GM23248 (cell line): ENCODE data around the gene ARHGAP26. TPM values are rescaled to one million over a fixed set of nuclear protein-coding genes. Genes with fewer than 3 reads are reported as not detected.

Experiments
- DNase-seq: peaks from one replicate; pipeline ENCODE4 v3.0.0-alpha.2; 2015
- H2AFZ ChIP-seq: fragments of 200-600 bp; sonication (generic); 2 replicates; pipeline ENCODE4 v1.6.1; 2016; ENCODE audit warnings: antibody characterized with exemption
- H3F3A ChIP-seq: fragments of 200-600 bp; sonication (generic); 2 replicates; pipeline ENCODE4 v1.6.1; 2016; ENCODE audit warnings: mild to moderate bottlenecking, antibody characterized with exemption, mixed run types; ENCODE audit not compliant: insufficient read depth
- H3K27ac ChIP-seq: fragments of 200-600 bp; sonication (generic); 2 replicates; pipeline ENCODE4 v1.5.1; 2016; ENCODE audit warnings: mild to moderate bottlenecking
- H3K27me3 ChIP-seq: fragments of 200-600 bp; sonication (generic); replicated peaks from 2 replicates; pipeline ENCODE4 v1.6.1; 2016; ENCODE audit warnings: mild to moderate bottlenecking; ENCODE audit not compliant: insufficient read depth
- H3K36me3 ChIP-seq: fragments of 200-600 bp; sonication (generic); 2 replicates; pipeline ENCODE4 v1.6.1; 2016; ENCODE audit warnings: low read depth, mild to moderate bottlenecking
- H3K4me1 ChIP-seq: fragments of 200-600 bp; sonication (generic); 2 replicates; pipeline ENCODE4 v1.6.1; 2016; ENCODE audit warnings: mild to moderate bottlenecking; ENCODE audit not compliant: insufficient read depth
- H3K4me2 ChIP-seq: fragments of 200-600 bp; sonication (generic); one replicate; pipeline ENCODE4 v1.6.1; 2016; ENCODE audit warnings: mild to moderate bottlenecking; ENCODE audit not compliant: unreplicated experiment
- H3K4me3 ChIP-seq: fragments of 200-600 bp; sonication (generic); 2 replicates; pipeline ENCODE4 v1.5.1; 2016; ENCODE audit warnings: mild to moderate bottlenecking
- H3K79me2 ChIP-seq: fragments of 200-600 bp; sonication (generic); 2 replicates; pipeline ENCODE4 v1.6.1; 2016; ENCODE audit warnings: mild to moderate bottlenecking; ENCODE audit not compliant: insufficient read depth
- H3K9ac ChIP-seq: fragments of 200-600 bp; sonication (generic); 2 replicates; pipeline ENCODE4 v1.6.1; 2016; ENCODE audit warnings: mild to moderate bottlenecking
- H3K9me2 ChIP-seq: fragments of 200-600 bp; sonication (generic); 2 replicates; pipeline ENCODE4 v1.6.1; 2016; ENCODE audit warnings: mixed run types, mild to moderate bottlenecking, moderate library complexity; ENCODE audit not compliant: insufficient read depth
- H3K9me3 ChIP-seq: fragments of 200-600 bp; sonication (generic); one replicate; pipeline ENCODE4 v1.6.1; 2017; ENCODE audit warnings: low read depth
- H4K20me1 ChIP-seq: fragments of 200-600 bp; sonication (generic); 2 replicates; pipeline ENCODE4 v1.6.0; 2016; ENCODE audit not compliant: insufficient read depth
- EZH2 ChIP-seq: fragments of 200-600 bp; sonication (generic); IDR thresholded peaks from 2 replicates; pipeline ENCODE4 v1.6.1; 2018; ENCODE audit warnings: antibody characterized with exemption, mild to moderate bottlenecking; ENCODE audit not compliant: insufficient read depth, poor library complexity, severe bottlenecking
- EZH2phosphoT487 ChIP-seq: fragments of 200-600 bp; sonication (generic); IDR thresholded peaks from 2 replicates; pipeline ENCODE4 v1.6.1; 2018; ENCODE audit warnings: antibody characterized with exemption, moderate library complexity, mild to moderate bottlenecking, low read depth; ENCODE audit not compliant: insufficient read depth
- WGBS, 2 experiments: methylation state at CpG; one replicate each; pipeline ENCODE4 v1.1.6; 2015 to 2017; ENCODE audit warnings: low lambda C conversion rate in 2 of 2, low coverage in 1 of 2; ENCODE audit errors: missing lambda C conversion rate in 2 of 2; 5-methylcytosine and 5-hydroxymethylcytosine counted together
- in situ Hi-C: fragments of 300-500 bp; cut with MboI; formaldehyde crosslinking; loops from 2 replicates; pipeline ENCODE4 v1.15.0; 2020
- polyA plus RNA-seq: library from polyadenylated mRNA; unstranded; fragments of >200 nt; fragmentation: Nextera tagmentation; extraction: Ambion mirVana; gene quantifications from 2 replicates; pipeline ENCODE4 v1.2.1, GENCODE V29; 2016
- total RNA-seq: library from RNA; depleted of rRNA; stranded (reverse); fragments of >200 nt; shearing (Covaris generic); gene quantifications from 2 replicates; pipeline ENCODE4 v1.2.3, GENCODE V29; 2014

ARHGAP26 gene
- total and polyA plus RNA-seq, 2 experiments from 2014 or later, result 1.6 to 1.7 TPM

DNA sequence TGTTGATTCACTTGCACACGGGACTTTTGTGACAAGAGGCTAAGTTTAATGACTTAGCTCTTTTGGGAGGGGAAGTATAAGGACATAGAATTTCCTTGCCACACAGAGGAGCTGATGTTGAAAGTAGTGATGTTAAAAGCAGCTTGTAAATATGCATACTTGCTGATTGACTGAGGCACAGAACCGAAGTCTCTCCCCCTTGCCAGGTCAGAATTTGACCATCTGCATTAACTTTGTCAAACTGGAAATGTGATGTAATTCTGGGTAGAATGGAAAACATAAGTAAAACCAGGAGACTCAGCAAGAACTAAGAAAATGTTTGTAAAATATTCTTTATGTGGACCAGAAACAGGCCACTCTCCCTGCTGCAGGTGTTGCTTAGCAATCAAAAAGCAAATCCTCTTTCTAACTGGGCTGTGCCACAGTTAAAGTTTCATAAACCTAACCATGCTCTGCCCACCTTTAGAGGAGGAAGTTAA is 349.2 kb downstream of the ARHGAP26 start:
- in situ Hi-C loops, result no loop called here
- peak overlapping the region; percentile 48; the same call in 1 of the 2 replicates for H2AFZ ChIP-seq
- peak; percentile 19 for DNase-seq
- H3K4me3 ChIP-seq, result no peak overlapping the region
- no peaks in the 10 kb centered on the region for H3F3A ChIP-seq
- H3K27ac ChIP-seq, result no peak overlapping the region
- H3K79me2 ChIP-seq, result no peaks in the 10 kb centered on the region
- no peaks in the 10 kb centered on the region for H3K9me2 ChIP-seq
- no peaks in the 10 kb centered on the region for H3K36me3 ChIP-seq
- no peaks in the 10 kb centered on the region for H3K4me1 ChIP-seq
- H3K27me3 ChIP-seq, result no peaks in the 10 kb centered on the region
- no peak for TF ChIP-seq EZH2
- TF ChIP-seq EZH2phosphoT487, result no peak
- no peaks in the 10 kb centered on the region for H3K9me3 ChIP-seq
- no peak overlapping the region for H3K4me2 ChIP-seq
- no peak overlapping the region for H3K9ac ChIP-seq
- 9 to 17% methylated on average over 2 of the region's 2 CpGs for WGBS, 2 experiments
- no peaks in the 10 kb centered on the region for H4K20me1 ChIP-seq

DNA sequence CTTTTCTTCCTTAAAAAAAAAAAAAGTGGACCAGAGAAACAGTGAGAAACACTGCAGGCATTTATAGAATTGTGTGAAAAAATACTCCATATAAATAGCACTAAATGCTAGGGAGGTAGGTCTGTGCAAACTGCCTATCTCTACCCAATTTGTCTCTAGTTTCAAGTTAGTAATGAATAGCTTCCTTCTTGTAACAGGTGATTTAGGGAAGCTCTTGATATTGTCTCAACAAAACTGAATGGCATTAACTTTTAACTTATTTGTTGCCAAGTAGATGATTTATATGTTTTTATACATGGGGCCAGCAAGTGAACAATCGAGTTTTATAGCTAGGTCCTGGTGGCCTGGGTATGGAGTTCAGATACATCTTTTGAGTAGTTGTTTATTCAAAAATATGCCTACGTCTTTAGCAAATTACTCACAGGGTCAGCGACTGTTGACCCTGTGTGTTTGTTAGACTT is 349.7 kb downstream of the ARHGAP26 start:
- WGBS, 2 experiments, result 92 to 96% methylated on average over 3 of the region's 3 CpGs
- in situ Hi-C loops, result no loop called here
- Histone ChIP-seq H3K9me2 (no peaks in the 10 kb centered on the region), H3K27me3 (no peaks in the 10 kb centered on the region), H3K9ac (no peak overlapping the region), H2AFZ (no peak overlapping the region), H4K20me1 (no peaks in the 10 kb centered on the region), H3F3A (no peaks in the 10 kb centered on the region), H3K79me2 (no peaks in the 10 kb centered on the region), H3K27ac (no peak overlapping the region), H3K36me3 (no peaks in the 10 kb centered on the region), H3K4me3 (no peak overlapping the region), H3K4me2 (no peak overlapping the region), H3K9me3 (no peaks in the 10 kb centered on the region), H3K4me1 (no peaks in the 10 kb centered on the region)
- DNase-seq, result no peak
- TF ChIP-seq EZH2 (no peak), EZH2phosphoT487 (no peak)

DNA sequence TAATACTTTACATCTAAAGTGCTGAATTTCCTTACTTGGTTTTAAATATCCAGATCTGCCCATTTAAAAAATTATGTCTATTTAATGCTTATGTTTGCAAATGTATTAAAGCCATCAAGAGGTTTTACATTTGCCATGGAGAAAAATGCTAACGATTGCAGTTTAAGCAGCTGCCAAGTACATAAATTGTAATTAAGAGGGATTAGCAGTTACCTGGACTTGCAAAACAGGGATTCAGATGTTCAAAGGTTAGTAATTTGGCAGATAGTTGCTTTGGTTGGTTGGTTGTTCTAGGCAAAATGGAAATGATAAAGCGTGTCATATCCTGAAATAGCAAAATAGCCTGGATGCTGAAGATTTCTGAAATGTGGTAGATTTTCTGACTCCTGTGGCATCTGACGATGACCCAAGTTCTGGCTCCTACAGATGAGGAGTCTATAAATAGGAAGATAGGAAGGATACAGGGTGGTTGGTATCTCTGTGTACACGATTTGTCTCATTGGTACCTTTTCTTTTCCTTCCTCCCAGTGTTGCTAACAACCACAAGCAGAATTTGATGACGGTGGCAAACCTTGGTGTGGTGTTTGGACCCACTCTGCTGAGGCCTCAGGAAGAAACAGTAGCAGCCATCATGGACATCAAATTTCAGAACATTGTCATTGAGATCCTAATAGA is 350.4 kb downstream of the ARHGAP26 start:
- no peaks in the 10 kb centered on the region for H3K9me3 ChIP-seq
- no peak overlapping the region for H3K9ac ChIP-seq
- in situ Hi-C loops, result no loop called here
- H3K27me3 ChIP-seq, result no peaks in the 10 kb centered on the region
- no peaks in the 10 kb centered on the region for H3K4me1 ChIP-seq
- no peaks in the 10 kb centered on the region for H3K79me2 ChIP-seq
- H2AFZ ChIP-seq, result no peak overlapping the region
- H3K4me3 ChIP-seq, result no peak overlapping the region
- no peaks in the 10 kb centered on the region for H3F3A ChIP-seq
- TF ChIP-seq EZH2phosphoT487 (no peak), EZH2 (no peak)
- H3K4me2 ChIP-seq, result no peak overlapping the region
- no peaks in the 10 kb centered on the region for H3K36me3 ChIP-seq
- H4K20me1 ChIP-seq, result no peaks in the 10 kb centered on the region
- WGBS, 2 experiments, result 95 to 96% methylated on average over 5 of the region's 5 CpGs
- no peaks in the 10 kb centered on the region for H3K9me2 ChIP-seq
- no peak for DNase-seq
- H3K27ac ChIP-seq, result no peak overlapping the region

DNA sequence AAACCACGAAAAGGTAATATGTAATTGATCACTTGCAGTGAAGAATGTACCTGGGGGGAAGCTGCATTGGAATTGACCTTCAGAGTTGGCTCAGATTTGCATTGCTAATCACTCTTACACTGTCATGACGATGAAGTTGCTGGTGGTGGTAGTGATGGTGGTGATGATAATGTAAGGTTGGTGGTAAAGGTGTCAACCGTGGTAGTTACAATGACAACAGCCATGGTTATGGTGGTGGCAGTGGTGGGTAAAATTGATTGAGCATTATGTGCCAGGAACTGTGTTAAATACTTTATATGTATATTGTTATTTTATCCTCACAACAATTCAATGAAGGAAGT is 350.9 kb downstream of the ARHGAP26 start:
- TF ChIP-seq EZH2 (no peak), EZH2phosphoT487 (no peak)
- no peaks in the 10 kb centered on the region for H3K27me3 ChIP-seq
- no peak overlapping the region for H2AFZ ChIP-seq
- H3K27ac ChIP-seq, result no peak overlapping the region
- no peak overlapping the region for H3K4me3 ChIP-seq
- H3K36me3 ChIP-seq, result no peaks in the 10 kb centered on the region
- H3K79me2 ChIP-seq, result no peaks in the 10 kb centered on the region
- 0 out of 2 replicates have a peak, but pooled peaks cover 2% of the 10 kb centered on the region for H3K4me1 ChIP-seq
- H3K9me3 ChIP-seq, result no peaks in the 10 kb centered on the region
- H3K9ac ChIP-seq, result no peak overlapping the region
- in situ Hi-C loops, result no loop called here
- H3K9me2 ChIP-seq, result no peaks in the 10 kb centered on the region
- no peak for DNase-seq
- no peak overlapping the region for H3K4me2 ChIP-seq
- no peaks in the 10 kb centered on the region for H3F3A ChIP-seq
- H4K20me1 ChIP-seq, result no peaks in the 10 kb centered on the region
- 82 to 88% methylated on average over 3 of the region's 3 CpGs for WGBS, 2 experiments
